KG1 (cell line): Measurements from ENCODE around the gene ATF6.
"Not testable (repeated sequence)": the region's sequence is repeated elsewhere in the genome, so short reads cannot be mapped to it uniquely, and the experiment has no call there.

ENCODE experiments used
- DNase-seq: peaks from one replicate; lab custom pipeline; 2025; lab: John Stamatoyannopoulos, UW

Gene ATF6

DNA sequence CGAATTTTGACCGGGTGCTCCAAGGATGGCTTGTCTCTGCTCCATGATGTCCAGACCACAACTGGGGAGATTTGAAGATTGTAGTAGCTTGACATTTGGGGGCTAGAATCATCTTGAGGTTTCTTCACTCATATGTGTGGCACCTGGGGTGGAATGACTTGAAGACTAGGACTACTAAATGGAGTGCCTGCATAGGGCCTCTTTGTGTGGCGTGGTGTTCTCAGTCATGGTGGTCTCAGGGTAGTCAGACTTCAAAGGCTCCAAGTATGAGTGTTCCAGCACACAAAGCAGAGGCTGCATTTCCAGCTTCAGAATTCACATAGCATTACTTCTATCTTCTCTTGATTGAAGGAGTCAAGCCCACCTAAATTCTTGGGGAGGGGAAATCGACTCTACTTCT, 16.8 kb downstream of the ATF6 start:
- no peak for DNase-seq

DNA sequence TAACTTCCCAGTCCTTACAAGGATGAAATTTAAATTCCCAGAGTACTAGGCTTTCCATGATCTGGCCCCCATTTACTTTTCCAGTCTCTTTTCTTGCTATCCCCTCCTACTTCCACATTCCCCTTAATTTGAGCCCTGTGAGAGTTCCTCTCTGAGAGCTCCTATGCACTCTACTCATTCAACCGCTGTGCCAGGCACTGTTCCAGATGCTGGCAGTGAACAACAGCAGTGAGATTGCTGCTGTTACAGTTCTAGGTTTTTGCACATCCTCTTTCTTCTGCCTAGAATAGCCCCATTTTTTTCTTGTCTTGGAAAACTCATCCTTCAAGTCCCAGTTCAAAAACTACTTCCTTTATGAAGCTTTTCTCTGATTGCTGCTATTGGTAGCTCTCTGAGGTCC, 18.8 kb downstream of the ATF6 start:
- DNase-seq: no peak

DNA sequence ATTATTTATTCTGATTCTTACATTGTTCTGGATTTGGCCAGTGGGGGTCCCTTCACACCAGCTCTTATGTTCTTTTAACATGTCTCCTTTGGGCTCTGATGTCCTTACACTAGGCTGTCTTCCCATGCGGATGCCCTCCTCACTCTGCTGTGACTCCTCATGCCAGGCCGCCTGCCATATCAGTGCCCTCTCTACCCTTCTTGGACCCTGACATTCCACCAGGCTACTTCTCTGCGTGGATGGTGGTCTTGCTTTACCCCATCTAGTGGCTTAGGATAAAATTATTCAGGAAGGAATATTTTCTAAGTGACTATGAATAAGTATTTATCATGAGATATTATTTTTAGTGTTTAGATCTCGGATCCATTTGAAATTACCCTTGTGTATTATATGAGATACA, 21.2 kb downstream of the ATF6 start:
- no peak for DNase-seq

DNA sequence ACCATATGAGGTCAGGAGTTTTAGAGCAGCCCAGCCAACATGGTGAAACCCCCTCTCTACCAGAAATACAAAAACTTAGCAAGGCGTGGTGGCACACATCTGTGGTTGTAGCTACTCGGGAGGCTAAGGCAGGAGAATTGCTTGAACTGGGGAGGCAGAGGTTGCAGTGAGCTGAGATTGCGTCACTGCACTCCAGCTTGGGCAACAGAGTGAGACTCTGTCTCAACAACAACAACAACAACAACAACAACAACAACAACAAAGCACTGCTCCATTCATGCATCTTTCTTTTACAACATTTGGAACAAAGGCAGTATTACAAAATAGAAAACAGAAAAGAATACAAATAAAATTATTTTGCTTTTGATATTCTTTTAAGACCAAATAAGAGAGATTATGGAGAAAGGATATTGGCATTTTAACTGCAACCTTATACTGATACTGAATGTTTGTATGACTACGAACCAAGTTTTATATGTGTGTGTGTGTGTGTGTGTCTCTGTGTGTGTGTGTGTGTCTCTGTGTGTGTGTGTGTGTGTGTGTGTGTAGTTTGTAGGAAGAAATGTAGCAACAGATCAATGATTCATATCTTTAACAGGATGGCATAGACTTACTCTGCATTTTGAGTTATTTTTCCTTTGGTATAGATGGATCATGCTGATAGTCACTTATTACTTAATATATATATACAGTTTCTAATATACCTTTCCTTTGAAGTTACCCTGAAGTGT, 24.6 kb downstream of the ATF6 start:
- DNase-seq: no peak

DNA sequence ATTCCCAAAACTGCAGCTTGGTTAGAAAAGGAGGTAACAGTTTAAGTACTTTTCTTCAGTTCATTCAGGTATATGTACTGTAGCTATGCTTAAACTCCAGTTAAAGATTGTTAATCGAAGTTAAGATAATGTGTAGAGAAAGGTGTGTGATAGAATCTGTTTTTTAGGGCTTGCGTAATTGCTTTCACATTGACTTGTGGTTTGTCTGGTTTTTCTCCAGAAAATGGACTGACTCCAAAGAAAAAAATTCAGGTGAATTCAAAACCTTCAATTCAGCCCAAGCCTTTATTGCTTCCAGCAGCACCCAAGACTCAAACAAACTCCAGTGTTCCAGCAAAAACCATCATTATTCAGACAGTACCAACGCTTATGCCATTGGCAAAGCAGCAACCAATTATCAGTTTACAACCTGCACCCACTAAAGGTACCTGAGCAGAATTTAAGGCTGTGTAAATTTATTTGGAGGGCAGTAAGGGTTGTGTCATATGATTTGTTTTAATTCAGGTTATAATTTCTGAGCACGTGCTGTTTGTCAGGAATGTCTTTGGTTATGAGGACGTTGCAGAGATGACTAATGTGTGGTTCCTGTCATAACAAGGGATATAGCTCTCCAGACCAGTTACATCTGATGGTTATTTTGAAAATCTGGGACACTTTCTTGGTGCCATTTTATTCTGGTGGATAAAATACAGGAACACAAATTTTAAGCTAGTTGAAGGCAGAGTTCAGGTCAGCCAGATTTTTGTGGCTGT, 26.0 kb downstream of the ATF6 start:
- DNase-seq: no peak

DNA sequence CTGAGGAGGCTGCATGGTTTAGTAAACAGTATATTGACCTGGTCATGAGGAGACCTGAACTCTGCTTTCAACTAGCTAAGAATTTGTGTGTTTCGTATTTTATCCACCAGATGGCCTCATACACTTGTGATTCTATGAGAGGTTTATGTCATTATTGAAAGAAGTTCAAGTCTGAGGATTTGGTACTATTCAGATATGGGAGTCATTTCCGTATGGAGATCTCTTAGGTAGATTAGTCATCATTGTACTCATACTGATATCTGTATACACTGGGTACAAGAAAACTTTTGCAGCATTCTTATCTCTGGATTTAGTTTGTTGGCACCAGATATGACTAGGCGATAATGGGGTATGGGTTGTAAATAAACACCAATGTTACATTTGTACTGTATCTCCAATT, 26.6 kb downstream of the ATF6 start:
- DNase-seq: peak; percentile 24

DNA sequence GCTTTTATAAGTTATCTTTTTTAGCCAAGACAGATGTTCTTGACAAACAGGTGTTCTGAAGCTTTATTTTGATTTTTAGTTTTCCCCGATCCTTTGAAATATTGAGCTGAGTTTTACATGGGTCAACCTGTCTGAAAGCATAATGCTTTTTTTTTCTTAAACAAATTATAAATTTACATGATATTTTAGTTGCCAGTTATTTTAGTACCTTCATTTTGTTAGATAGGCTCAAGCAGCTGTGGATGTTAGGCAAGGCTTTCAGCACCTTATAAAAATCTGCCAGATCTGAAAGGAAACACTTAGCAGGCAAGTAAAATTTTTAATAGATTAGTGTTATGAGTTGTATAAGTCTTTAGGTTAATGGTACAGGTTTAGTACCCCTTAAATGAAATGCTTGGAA, 33.7 kb downstream of the ATF6 start:
- DNase-seq: no peak

DNA sequence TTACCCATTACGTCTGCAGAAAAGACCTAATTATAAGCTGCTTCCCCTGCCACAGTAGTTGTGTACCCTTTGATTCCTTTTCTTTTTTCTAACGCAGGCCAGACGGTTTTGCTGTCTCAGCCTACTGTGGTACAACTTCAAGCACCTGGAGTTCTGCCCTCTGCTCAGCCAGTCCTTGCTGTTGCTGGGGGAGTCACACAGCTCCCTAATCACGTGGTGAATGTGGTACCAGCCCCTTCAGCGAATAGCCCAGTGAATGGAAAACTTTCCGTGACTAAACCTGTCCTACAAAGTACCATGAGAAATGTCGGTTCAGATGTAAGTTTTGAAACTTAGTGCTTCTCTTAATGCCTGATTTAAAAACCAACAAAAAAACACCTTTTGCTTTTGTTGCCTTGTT, 35.8 kb downstream of the ATF6 start:
- no peak for DNase-seq

DNA sequence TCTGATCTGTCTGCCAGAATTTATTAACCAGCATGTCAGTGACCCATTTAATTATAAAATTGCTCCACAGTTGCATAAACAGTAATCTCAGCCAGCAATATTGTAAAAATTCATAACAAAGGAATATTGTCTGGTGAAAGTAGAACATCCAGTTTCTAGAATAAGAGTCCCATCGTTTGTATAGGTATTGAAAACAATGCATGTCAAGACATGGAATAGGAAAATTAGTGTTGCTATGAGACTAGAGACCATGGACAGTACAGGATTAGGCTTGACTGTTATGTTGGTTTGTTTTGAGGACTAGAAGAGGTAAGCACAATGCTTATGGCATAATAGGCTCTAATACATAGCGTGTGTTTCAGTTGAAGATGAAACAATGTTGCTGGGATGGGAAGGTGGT, 37.1 kb downstream of the ATF6 start:
- DNase-seq: no peak

DNA sequence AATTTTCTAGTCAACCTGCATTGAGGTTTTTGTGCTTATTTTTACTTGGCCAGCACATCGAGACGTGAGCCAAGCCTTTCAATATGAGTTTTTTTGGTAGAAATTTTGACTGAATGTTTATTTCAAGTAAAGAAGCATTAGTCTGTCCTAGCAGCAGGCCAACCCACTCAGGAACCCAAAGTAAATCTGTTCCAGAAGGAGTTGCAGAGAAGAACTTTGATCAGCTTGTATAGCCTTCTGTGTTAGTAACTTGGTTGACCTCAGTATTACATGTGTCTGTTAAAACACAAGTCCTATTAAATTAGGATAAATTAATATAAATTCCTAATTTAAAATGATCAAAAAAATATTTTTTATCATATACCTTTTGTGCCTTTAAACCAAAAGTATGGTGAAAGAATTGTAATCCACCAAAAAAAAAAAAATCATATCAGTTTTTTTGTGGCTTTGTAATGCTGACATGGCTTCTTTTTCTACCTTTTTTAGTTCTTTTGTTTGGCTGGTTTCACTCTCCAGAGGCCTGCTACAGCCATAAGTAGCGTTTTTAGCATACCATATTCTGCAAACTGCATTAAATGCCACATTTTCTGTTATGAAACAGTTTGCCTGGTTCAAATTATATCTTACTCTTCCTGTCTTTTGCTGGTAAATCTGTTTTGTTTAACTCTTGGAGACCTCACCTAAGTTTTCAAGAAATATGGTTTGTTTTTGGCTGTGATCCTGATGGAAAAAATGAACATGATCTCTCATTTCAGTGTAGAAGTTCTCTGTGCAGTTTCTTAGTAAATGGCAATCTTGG, 39.5 kb downstream of the ATF6 start:
- DNase-seq: no peak

DNA sequence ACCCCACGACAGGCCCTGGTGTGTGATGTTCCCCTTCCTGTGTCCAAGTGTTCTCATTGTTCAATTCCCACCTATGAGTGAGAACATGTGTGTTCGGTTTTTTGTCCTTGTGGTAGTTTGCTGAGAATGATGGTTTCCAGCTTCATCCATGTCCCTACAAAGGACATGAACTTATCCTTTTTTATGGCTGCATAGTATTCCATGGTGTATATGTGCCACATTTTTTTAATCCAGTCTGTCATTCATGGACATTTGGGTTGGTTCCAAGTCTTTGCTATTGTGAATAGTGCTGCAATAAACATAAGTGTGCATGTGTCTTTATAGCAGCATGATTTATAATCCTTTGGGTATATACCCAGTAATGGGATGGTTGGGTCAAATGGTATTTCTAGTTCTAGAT, 43.1 kb downstream of the ATF6 start:
- not testable (repeated sequence) for DNase-seq

DNA sequence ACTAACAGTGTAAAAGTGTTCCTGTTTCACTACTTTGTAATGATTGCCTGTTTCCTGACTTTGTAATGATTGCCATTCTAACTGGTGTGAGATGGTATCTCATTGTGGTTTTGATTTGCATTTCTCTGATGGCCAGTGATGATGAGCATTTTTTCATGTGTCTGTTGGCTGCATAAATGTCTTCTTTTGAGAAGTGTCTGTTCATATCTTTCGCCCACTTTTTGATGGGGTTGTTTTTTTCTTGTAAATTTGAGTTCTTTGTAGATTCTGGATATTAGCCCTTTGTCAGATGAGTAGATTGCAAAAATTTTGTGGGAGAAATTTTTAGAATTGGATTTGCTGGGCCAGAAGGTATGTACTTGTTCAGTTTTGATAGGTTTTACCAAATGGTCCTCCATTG, 43.5 kb downstream of the ATF6 start:
- not testable (repeated sequence) for DNase-seq

DNA sequence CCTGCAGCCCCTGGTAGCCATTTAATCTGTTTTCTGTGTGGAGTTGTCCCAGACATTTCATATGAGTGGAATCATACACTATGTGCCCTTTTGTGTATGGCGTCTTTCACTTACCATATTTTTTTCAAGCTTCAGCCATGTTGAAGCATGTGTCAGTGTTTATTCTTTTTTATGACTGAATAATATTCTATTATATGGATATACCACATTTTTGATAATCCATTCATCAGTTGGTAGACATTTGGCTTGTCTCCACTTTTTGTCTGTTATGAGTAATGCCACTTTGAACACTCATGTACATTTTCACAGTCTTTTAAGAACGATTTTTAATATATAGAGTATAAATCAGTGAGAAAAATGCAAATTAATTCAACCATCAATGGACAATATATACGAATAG, 44.7 kb downstream of the ATF6 start:
- DNase-seq: no peak

DNA sequence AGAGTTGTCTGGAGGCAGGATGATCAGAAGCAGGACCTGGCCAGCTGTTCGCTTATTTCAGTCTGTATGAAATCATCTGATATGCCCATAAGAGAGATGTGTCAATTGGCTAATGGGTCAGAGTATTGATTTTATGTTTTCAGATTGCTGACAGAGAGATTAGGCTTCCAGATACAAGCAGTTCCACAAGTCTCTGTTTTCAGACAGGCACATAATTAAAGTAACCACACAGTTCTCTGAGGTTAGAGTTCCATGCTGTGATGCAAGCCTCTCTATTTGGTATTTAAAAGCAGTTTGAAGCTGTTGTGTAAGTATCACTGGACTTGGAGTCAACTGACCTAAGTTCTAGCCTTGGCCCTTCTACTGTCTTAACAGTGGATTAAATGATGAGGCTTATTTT, 50.1 kb downstream of the ATF6 start:
- no peak for DNase-seq

DNA sequence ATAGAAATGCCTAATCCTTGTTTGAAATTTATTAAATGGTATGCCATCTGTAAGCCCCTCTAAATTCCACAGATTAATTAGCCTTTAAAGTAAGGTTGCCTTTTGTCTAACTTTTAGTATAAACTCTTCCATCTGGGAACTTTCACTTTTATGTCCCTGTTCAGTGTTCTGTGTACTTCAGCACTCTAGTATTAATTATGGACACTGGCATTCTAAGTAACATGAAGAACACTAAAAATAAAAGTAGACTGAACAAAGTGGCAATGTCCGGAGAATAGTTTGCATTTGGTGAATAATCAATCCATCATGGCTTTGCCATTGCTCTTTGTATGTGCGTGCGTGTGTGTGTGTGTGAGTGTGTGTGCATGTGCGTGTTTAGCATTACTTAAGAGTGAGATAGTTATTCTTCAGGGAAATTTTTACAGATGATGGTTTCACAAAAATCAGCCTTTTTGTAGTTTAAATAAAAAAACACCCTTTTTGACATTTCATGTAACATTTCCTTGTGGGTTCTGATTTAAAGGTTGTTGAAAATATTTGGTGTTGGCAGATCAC, 51.1 kb downstream of the ATF6 start:
- DNase-seq: no peak

DNA sequence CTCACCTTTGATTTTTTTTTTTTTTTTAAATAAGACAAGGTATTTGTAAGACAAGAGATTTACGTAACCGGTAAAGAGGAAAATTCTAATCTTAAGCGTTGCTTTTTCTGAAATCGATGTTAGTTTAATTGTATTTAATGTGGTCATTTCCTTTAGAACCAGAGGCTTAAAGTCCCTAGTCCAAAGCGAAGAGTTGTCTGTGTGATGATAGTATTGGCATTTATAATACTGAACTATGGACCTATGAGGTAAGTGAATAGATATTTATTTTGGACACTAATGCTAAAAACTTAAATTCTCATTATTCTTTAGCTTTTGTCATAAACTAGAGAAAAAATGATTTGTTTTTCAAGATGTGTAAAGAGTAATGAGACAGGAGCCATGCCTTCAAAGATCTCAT, 54.8 kb downstream of the ATF6 start:
- DNase-seq: no peak

DNA sequence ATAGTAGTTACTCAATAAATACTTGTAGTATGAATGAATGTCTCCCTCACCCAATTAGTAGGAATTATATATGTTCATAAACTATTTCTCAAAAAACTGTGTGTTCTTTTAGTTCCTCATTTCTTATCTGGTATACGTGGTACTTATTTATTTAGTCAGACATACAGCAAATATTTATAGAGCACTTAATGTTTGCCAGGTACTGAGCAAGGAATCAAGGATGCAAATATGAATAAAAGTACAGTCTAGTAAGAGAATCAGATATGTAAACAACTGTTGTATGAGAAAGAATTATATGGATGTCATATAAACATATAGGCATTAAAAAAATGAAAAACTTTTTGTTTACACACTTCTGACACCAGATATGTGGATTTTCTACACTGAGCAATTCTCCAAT, 58.5 kb downstream of the ATF6 start:
- DNase-seq: no peak

DNA sequence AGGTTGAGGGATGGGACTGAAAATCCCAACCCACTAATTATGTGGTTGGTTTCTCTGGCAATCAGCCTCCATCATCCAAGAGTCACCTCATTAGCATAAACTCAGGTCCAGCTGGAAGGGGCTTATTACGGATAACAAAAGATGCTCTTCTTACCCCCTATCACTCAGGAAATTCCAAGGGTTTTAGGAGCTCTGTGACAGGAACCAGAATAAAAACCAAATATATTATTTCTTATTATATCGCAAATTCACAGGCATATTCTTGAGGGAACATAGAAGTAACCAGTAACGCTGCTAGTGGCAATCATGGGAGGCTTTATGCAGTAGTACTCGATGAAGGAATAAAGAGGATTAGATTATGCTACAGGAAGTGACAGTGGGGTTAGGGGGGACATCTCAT, 59.7 kb downstream of the ATF6 start:
- no peak for DNase-seq

DNA sequence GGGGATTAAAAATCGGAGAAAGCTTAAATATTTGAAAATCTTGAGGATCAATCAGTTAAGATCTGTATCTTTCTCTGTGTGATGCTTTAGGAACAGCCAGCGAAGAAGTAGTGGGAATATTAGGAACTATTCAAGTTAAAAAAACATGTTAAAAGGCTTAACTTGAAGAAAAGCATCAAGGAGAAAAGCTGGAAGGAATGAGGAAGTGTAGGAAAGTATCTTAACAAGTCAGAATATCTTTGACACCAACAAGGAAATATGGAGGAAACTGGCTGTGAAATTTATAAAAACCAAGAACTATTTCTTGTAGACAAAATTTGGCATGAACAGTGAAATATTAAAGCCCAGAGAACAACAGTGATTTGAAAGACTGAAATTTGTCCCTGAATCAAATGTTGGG, 60.4 kb downstream of the ATF6 start:
- no peak for DNase-seq

DNA sequence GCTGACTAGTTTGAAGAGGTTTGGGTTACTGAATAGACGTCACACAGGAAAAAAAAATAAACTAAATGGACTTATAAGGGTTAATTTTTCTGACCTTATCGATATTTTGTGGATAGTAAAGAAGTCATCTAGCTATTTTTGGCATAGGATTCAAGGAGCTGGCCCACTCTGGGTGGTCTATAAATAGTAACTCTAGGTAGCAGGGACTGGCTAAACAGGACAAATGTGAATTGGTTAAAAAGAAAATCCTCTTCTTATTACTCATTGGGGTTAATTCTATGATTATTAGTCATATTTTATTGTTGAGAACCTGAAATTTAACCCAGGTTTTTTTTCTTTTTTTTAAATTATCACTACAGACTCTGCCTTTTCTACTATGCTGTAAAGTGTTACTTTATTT, 61.7 kb downstream of the ATF6 start:
- no peak for DNase-seq

DNA sequence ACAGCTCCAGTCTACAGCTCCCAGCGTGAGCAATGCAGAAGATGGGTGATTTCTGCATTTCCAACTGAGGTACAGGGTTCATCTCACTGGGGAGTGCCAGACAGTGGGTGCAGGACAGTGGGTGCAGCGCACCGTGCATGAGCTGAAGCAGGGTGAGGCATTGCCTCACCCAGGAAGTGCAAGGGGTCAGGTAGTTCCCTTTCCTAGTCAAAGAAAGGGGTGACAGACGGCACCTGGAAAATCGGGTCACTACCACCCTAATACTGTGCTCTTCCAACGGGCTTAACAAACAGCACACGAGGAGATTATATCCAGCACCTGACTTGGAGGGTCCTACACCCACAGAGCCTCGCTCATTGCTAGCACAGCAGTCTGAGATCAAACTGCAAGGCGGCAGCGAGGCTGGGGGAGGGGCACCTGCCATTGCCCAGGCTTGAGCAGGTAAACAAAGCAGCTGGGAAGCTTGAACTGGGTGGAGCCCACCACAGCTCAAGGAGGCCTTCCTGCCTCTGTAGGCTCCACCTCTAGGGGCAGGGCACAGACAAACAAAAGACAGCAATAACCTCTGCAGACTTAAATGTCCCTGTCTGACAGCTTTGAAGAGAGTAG, 66.3 kb downstream of the ATF6 start:
- DNase-seq: not testable (repeated sequence)

DNA sequence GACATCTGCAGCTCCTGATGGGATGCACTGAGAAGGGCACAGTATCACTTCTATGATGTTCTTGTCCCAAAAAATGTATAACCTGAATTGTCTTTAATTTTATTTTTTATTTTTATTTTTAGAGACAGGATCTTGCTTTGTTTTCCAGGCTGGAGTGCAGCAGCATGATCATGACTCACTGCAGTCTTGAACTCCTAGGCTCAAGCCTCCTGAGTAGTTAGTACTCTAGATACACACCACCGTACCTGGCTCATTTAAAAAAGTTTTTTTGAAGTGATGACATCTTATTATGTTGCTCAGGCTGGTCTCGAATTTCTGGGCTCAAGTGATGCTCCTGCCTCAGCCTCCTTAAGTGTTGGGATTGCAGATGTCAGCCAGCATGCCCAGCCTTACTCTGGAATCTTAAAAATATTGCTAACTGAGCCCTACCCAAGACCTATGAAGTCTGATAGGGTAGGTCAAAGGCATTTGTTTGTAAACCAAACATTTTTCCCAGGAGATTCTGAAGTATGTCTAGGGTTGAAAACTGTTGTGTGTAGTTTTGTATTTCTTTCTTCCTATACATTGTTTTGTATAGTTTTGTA, 68.9 kb downstream of the ATF6 start:
- DNase-seq: no peak
